OCI-LY3 (cell line): ENCODE results near the gene AKR1C8.

ENCODE experiments used
- H2AFZ ChIP-seq: fragments of 200-600, 300-600 bp; shearing (Covaris generic); 2 replicates; pipeline ENCODE4 v1.6.0; 2014; ENCODE audit warnings: antibody characterized with exemption, low read depth, low read length
- H3K27ac ChIP-seq: fragments of 200-600, 300-600 bp; sonication (generic); 2 replicates; pipeline ENCODE4 v1.5.1; 2014; ENCODE audit warnings: mild to moderate bottlenecking, low read length, moderate library complexity, mixed read lengths
- H3K27me3 ChIP-seq: fragments of 200-600, 300-600 bp; sonication (generic); 2 replicates; pipeline ENCODE4 v1.6.1; 2014; ENCODE audit warnings: low read depth, low read length, mixed read lengths
- H3K36me3 ChIP-seq: fragments of 200-600, 300-600 bp; sonication (generic); replicated peaks from 2 replicates; pipeline ENCODE3; 2014; ENCODE audit warnings: low read depth, low read length, mixed read lengths
- H3K4me1 ChIP-seq: fragments of 300-600, 200-600 bp; sonication (generic); 2 replicates; pipeline ENCODE4 v1.6.1; 2014; ENCODE audit warnings: low read length, mixed read lengths
- H3K4me2 ChIP-seq: fragments of 200-600, 300-600 bp; sonication (generic); 2 replicates; pipeline ENCODE4 v1.6.1; 2014; ENCODE audit warnings: low read length, mixed read lengths
- H3K4me3 ChIP-seq: fragments of 300-600, 200-600 bp; sonication (generic); 2 replicates; pipeline ENCODE4 v1.5.1; 2014; ENCODE audit warnings: antibody characterized with exemption, mild to moderate bottlenecking, low read length, moderate library complexity
- H3K79me2 ChIP-seq: fragments of 300-600, 200-600 bp; shearing (Covaris generic); 2 replicates; pipeline ENCODE4 v1.6.1; 2014; ENCODE audit warnings: mild to moderate bottlenecking, low read length, mixed read lengths
- H3K9ac ChIP-seq: fragments of 300-600, 200-600 bp; shearing (Covaris generic); 2 replicates; pipeline ENCODE4 v1.6.0; 2014; ENCODE audit warnings: mild to moderate bottlenecking, low read length, moderate library complexity
- H3K9me3 ChIP-seq: fragments of 200-600, 300-600 bp; shearing (Covaris generic); 2 replicates; pipeline ENCODE4 v1.6.1; 2014; ENCODE audit warnings: low read length, mixed read lengths; ENCODE audit not compliant: insufficient read depth
- H4K20me1 ChIP-seq: fragments of 200-600, 300-600 bp; sonication (generic); 2 replicates; pipeline ENCODE4 v1.6.1; 2016; ENCODE audit warnings: low read length, mixed read lengths; ENCODE audit not compliant: insufficient read depth
- EZH2phosphoT487 ChIP-seq: fragments of 200-600 bp; shearing (Covaris generic); IDR thresholded peaks from 2 replicates; pipeline ENCODE4 v1.6.1; 2018; ENCODE audit warnings: antibody characterized with exemption, mixed run types, low read depth
- TF ChIP-seq, protein P1 (sequence below): fragments of 200-600, 300-600 bp; sonication (generic); IDR thresholded peaks from 2 replicates; pipeline ENCODE4 v1.5.1; 2014; ENCODE audit warnings: antibody characterized with exemption, low read length, low read depth

Gene AKR1C8

DNA sequence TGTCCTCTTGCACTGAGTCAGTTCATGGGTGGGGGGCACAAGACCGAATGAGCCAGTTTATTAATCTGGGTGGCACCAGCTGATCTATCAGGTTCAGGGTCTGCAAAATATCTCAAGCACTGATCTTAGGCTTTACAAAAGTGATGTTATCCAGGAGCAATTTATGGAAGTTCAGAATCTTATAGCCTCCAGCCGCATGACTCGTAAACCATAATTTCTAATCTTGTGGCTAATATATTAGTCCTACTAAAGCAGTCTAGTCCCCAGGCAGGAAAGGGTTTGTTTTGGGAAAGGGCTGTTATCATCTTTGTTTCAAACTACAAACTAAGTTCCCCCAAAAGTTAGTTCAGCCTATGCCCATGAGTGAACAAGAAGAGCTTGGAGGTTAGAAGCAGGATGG, 33.9 kb downstream of the AKR1C8 start:
- no peak for TF ChIP-seq EZH2phosphoT487
- TF ChIP-seq, protein P1, sequence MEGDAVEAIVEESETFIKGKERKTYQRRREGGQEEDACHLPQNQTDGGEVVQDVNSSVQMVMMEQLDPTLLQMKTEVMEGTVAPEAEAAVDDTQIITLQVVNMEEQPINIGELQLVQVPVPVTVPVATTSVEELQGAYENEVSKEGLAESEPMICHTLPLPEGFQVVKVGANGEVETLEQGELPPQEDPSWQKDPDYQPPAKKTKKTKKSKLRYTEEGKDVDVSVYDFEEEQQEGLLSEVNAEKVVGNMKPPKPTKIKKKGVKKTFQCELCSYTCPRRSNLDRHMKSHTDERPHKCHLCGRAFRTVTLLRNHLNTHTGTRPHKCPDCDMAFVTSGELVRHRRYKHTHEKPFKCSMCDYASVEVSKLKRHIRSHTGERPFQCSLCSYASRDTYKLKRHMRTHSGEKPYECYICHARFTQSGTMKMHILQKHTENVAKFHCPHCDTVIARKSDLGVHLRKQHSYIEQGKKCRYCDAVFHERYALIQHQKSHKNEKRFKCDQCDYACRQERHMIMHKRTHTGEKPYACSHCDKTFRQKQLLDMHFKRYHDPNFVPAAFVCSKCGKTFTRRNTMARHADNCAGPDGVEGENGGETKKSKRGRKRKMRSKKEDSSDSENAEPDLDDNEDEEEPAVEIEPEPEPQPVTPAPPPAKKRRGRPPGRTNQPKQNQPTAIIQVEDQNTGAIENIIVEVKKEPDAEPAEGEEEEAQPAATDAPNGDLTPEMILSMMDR: no peak
- Histone ChIP-seq H3K4me2 (no peak overlapping the region), H3K4me3 (no peak overlapping the region)

DNA sequence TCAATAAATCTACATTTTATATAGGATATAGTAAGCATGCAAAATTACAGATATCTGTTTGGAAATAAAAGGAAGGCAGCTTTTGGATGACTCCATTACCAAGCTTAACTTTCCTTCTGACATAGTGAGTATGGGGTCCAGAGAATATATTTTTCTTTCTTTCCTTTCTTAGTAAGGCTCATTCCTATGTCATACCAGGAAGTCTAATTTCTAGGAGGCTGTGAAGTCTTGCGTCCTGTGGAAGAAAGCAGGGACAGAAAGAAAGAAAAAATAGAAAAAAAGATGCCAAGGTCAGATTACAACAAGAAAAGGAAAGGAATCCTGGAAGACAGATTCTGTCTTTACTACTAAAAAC, 36.3 kb downstream of the AKR1C8 start:
- H3K79me2 ChIP-seq: no peaks in the 10 kb centered on the region
- no peak overlapping the region for H2AFZ ChIP-seq
- no peaks in the 10 kb centered on the region for H3K36me3 ChIP-seq
- no peaks in the 10 kb centered on the region for H4K20me1 ChIP-seq
- no peak overlapping the region for H3K9ac ChIP-seq
- no peaks in the 10 kb centered on the region for H3K27me3 ChIP-seq
- H3K27ac ChIP-seq: no peak overlapping the region
- TF ChIP-seq EZH2phosphoT487: no peak
- TF ChIP-seq, protein P1: no peak
- no peaks in the 10 kb centered on the region for H3K9me3 ChIP-seq
- H3K4me2 ChIP-seq: no peak overlapping the region
- H3K4me3 ChIP-seq: no peak overlapping the region
- no peaks in the 10 kb centered on the region for H3K4me1 ChIP-seq

More for the DNA sequence above, 33.9 kb downstream of the AKR1C8 start:
- no peaks in the 10 kb centered on the region for H3K79me2 ChIP-seq
- H3K4me1 ChIP-seq: no peaks in the 10 kb centered on the region
- no peak overlapping the region for H3K27ac ChIP-seq
- no peak overlapping the region for H2AFZ ChIP-seq
- no peaks in the 10 kb centered on the region for H4K20me1 ChIP-seq
- no peaks in the 10 kb centered on the region for H3K27me3 ChIP-seq
- H3K9ac ChIP-seq: no peak overlapping the region
- no peaks in the 10 kb centered on the region for H3K9me3 ChIP-seq
- H3K36me3 ChIP-seq: no peaks in the 10 kb centered on the region

DNA sequence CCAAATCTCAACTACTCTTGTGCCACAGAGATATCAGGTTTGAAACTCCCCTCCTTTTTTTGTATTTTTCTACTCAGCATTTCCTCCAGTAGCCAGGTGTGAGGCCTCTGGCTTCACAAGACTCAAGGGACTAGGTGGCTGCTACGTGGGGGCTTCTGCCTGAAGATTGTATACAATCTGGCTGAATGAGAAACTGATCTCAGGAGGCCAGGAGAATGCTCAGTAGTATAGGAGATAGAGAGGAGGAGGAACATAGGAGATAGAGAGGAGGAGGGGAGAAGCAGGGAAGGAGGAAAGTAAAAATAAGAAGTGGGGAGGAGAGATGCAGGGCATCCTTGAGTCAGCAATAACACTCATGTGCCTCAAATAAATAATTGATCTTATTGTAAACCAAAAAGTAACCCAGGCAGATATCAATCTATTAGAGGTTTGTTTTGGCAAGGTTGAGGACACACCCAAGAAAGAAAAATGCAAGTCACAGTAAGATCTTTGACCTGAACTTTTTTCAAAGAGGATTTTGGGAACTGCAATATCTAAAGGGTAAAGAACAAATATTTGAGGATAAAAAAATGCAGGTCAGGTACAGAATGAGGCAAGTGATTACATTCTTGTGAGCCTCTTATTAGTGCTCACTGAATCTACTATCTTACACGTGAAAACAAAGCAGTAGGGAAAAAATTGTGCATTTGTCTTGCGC, 36.8 kb downstream of the AKR1C8 start:
- H3K4me2 ChIP-seq: no peak overlapping the region
- TF ChIP-seq, protein P1: no peak
- TF ChIP-seq EZH2phosphoT487: no peak
- H3K27ac ChIP-seq: no peak overlapping the region
- H3K9me3 ChIP-seq: no peaks in the 10 kb centered on the region
- no peaks in the 10 kb centered on the region for H3K79me2 ChIP-seq
- no peaks in the 10 kb centered on the region for H3K4me1 ChIP-seq
- no peak overlapping the region for H3K4me3 ChIP-seq
- no peaks in the 10 kb centered on the region for H3K27me3 ChIP-seq
- no peaks in the 10 kb centered on the region for H3K36me3 ChIP-seq
- H2AFZ ChIP-seq: no peak overlapping the region
- H4K20me1 ChIP-seq: no peaks in the 10 kb centered on the region
- H3K9ac ChIP-seq: no peak overlapping the region

DNA sequence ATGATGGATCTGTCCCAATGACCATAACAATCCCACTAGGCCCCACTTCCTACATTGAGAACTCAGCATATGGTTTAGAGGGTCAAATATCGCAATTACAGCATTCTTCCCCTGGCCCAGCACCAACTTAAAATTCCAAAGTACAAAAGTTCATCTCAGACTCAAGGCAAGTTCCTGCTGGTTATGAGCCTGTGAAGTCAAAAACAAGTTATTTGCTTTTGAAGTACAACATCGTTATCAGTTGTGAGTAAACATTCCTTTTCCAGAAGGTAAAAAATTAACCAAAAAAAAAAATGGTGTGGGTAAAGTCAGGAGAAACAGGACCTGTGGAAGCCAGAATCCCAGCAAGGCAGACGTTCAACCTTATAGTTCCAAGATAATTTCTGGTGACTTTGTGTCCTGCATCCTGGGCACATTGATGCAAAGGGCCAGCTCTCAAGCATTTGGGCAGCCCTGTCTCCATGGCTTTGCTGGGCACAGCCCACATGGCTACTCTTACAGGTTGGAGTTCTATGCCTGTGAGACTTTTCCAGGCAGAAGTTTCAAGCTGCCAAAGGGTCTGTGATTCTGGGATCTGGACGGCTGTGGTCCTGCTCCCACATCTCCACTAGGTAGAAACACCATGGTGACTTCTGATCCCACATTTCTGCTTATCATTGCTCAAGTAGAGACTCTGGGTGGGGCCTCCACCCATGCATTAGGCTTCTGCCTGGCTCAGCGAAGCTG, 37.5 kb downstream of the AKR1C8 start:
- Histone ChIP-seq H3K9me3 (no peaks in the 10 kb centered on the region), H3K4me1 (no peaks in the 10 kb centered on the region), H3K79me2 (no peaks in the 10 kb centered on the region), H3K27me3 (no peaks in the 10 kb centered on the region), H4K20me1 (no peaks in the 10 kb centered on the region), H3K36me3 (no peaks in the 10 kb centered on the region), H3K9ac (no peak overlapping the region), H2AFZ (no peak overlapping the region), H3K27ac (no peak overlapping the region), H3K4me2 (no peak overlapping the region), H3K4me3 (no peak overlapping the region)
- TF ChIP-seq EZH2phosphoT487: no peak
- TF ChIP-seq, protein P1: no peak
